ENCODE measurements around the gene NEGR1.

GRCh38 chr1:72119491-72119890 lies 162.8 kb downstream of the NEGR1 start:
- no peak for TF ChIP-seq CTCF (conservative IDR thresholded peaks at IDR 0.05; ENCODE audit: low read depth in 2 of 2)
- TF ChIP-seq POLR2AphosphoS5 (IDR thresholded peaks at IDR 0.05; ENCODE audit: low read depth) = no peak

Measured in GM23338 (cell line).